Measurements from ENCODE around the gene TYRO3. TPM values are rescaled to one million over a fixed set of nuclear protein-coding genes. Genes with fewer than 3 reads are reported as not detected.
A peak's percentile ranks its signal among the peaks of the same experiment; 100 is the strongest.

The TYRO3 gene
- polyA plus RNA-seq, 1 donor, result 131 TPM

- DNase-seq, result no peak
Measured at GRCh38 chr15:41603411-41603935, 44.5 kb downstream of the TYRO3 start.

- peak; percentile 63 for DNase-seq
Measured at GRCh38 chr15:41603941-41604911, 45.2 kb downstream of the TYRO3 start.

GRCh38 chr15:41605566-41605965 is 46.6 kb downstream of the TYRO3 start:
- no peak for DNase-seq

- no peak for DNase-seq
Measured at GRCh38 chr15:41606997-41607396, 48.0 kb downstream of the TYRO3 start.

- DNase-seq, result no peak
Measured at GRCh38 chr15:41609123-41609522, 50.1 kb downstream of the TYRO3 start.

- no peak for DNase-seq
Measured at GRCh38 chr15:41610048-41610447, 51.0 kb downstream of the TYRO3 start.

GRCh38 chr15:41620536-41621199 is 61.7 kb downstream of the TYRO3 start:
- peak; percentile 44 for DNase-seq

- DNase-seq, result peak; percentile 78
Measured at GRCh38 chr15:41621200-41622193, 62.5 kb downstream of the TYRO3 start.

GRCh38 chr15:41622901-41623300 is 63.9 kb downstream of the TYRO3 start:
- DNase-seq, result no peak

- DNase-seq, result no peak
Measured at GRCh38 chr15:41627203-41627602, 68.2 kb downstream of the TYRO3 start.

GRCh38 chr15:41629463-41629862 is 70.5 kb downstream of the TYRO3 start:
- DNase-seq, result no peak

- DNase-seq, result no peak
Measured at GRCh38 chr15:41629883-41630282, 70.9 kb downstream of the TYRO3 start.

GRCh38 chr15:41630616-41631217 is 71.7 kb downstream of the TYRO3 start:
- DNase-seq, result no peak

GRCh38 chr15:41631880-41632470 is 73.0 kb downstream of the TYRO3 start:
- no peak for DNase-seq

Other genes with a start within 250 kb of the TYRO3 start
- 12.5 TPM for gene OIP5, start 226.6 kb upstream of the TYRO3 start, polyA plus RNA-seq (ENCODE audit: insufficient read length)
- 148 TPM for gene NUSAP1, start 226.3 kb upstream of the TYRO3 start, polyA plus RNA-seq (ENCODE audit: insufficient read length)
- 26.2 TPM for gene NDUFAF1, start 156.7 kb upstream of the TYRO3 start, polyA plus RNA-seq (ENCODE audit: insufficient read length)
- gene RTF1, start 142.1 kb upstream of the TYRO3 start, polyA plus RNA-seq (ENCODE audit: insufficient read length), result 75.6 TPM
- gene ITPKA, start 65.3 kb upstream of the TYRO3 start, polyA plus RNA-seq (ENCODE audit: insufficient read length), result 0.52 TPM
- 1.7 TPM for gene LTK, start 45.4 kb upstream of the TYRO3 start, polyA plus RNA-seq (ENCODE audit: insufficient read length)
- 40.6 TPM for gene RPAP1, start 15.0 kb upstream of the TYRO3 start, polyA plus RNA-seq (ENCODE audit: insufficient read length)
- gene MGA, start 101.2 kb downstream of the TYRO3 start, polyA plus RNA-seq (ENCODE audit: insufficient read length), result 47.4 TPM
- gene MAPKBP1, start 215.3 kb downstream of the TYRO3 start, polyA plus RNA-seq (ENCODE audit: insufficient read length), result 19.7 TPM